Gastroesophageal sphincter (tissue), 3 donors: ENCODE measurements around the gene TPX2.

Source experiments
- EP300 ChIP-seq: sonication (generic); formaldehyde crosslinking; IDR thresholded peaks from one replicate; pipeline ENCODE4 v1.6.1; 2017; ENCODE audit warnings: antibody characterized with exemption, mild to moderate bottlenecking
- POLR2A ChIP-seq, 2 donors: fragments of 450-650 bp; IDR thresholded peaks; one replicate each; pipeline ENCODE4 v1.6.1; 2017; ENCODE audit warnings: antibody characterized with exemption in 2 of 2, mild to moderate bottlenecking in 2 of 2, moderate library complexity in 1 of 2
- POLR2AphosphoS5 ChIP-seq: sonication (generic); formaldehyde crosslinking; IDR thresholded peaks from one replicate; pipeline ENCODE4 v1.6.1; 2017; ENCODE audit warnings: antibody characterized with exemption
- TF ChIP-seq, protein P1 (sequence below), 4 experiments: fragments of 200-600 bp in 2 of 4; fragments of 450-650 bp in 2 of 4; sonication (generic) in 1 of 4; IDR thresholded peaks; one replicate each; pipeline ENCODE4 v1.5.1; 2017 to 2019; ENCODE audit warnings: antibody characterized with exemption in 4 of 4, mild to moderate bottlenecking in 2 of 4, moderate library complexity in 2 of 4

- TF ChIP-seq, protein P1, sequence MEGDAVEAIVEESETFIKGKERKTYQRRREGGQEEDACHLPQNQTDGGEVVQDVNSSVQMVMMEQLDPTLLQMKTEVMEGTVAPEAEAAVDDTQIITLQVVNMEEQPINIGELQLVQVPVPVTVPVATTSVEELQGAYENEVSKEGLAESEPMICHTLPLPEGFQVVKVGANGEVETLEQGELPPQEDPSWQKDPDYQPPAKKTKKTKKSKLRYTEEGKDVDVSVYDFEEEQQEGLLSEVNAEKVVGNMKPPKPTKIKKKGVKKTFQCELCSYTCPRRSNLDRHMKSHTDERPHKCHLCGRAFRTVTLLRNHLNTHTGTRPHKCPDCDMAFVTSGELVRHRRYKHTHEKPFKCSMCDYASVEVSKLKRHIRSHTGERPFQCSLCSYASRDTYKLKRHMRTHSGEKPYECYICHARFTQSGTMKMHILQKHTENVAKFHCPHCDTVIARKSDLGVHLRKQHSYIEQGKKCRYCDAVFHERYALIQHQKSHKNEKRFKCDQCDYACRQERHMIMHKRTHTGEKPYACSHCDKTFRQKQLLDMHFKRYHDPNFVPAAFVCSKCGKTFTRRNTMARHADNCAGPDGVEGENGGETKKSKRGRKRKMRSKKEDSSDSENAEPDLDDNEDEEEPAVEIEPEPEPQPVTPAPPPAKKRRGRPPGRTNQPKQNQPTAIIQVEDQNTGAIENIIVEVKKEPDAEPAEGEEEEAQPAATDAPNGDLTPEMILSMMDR (IDR thresholded peaks at IDR 0.05) = no peak
- no peak for TF ChIP-seq POLR2A (IDR thresholded peaks at IDR 0.05)
- TF ChIP-seq POLR2AphosphoS5 = no peak
- TF ChIP-seq EP300 = no peak
Measured at GRCh38 chr20:31837896-31838397, 98.9 kb downstream of the TPX2 start.
